Mesangial cell (primary cell): Measurements from ENCODE around the gene C3orf52. TPM values are rescaled to one million over a fixed set of nuclear protein-coding genes. Genes with fewer than 3 reads are reported as not detected.

Experiments used
- total RNA-seq: library from RNA; depleted of rRNA; stranded (reverse); fragments of >200 nt; gene quantifications from 2 replicates; pipeline ENCODE4 v1.2.3, GENCODE V29; 2015

C3orf52 gene
- 13.1 and 15.0 TPM in 2 replicates for total RNA-seq

DNA sequence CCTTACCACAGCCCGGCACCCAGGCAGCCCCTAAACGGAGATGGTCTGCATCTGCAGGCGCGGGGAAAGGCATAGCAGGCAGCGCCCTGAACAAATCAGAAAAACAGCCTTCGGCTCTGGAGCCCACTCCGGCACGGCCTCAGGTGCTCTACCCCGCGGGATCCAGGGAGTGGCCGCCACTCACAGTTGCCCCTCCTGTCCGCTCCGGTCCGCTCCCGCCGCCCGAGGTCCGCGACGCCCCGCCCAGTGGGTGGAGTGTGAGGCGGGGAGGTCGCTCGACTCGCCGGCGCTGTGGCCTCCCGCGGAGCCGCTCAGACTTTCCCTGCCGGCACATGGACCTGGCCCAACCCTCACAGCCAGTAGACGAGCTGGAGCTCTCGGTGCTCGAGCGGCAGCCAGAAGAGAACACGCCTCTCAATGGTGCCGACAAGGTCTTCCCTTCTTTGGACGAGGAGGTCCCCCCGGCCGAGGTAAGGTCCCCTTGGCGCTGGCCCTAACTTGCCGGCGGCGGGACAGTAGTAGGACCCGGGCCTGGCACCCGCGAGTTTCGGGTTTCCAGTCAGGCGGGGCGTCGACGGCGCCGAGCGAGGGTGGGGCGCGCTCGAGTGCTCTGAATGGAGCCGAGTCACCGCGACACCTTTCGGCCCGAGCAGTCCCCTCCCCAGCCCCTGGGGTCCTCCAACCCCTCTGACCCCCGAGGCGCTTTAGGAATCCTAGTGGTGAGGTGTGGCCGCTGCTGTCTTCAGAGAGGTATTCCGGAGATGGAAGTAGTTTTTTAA, at the start of gene C3orf52:
Gene C3orf52 (plus strand): TSS at position 314 of the 779 bp plus-strand sequence. CDS start 19 bp downstream, at position 333.

GRCh38 chr3:112132975-112133448, 46.8 kb downstream of the C3orf52 start, which contains the start of gene GCSAM:
Gene GCSAM, minus strand, starts transcription at chr3:112133248. Its CDS starts 128 bp downstream, at chr3:112133120.

Other genes starting within 250 kb of the C3orf52 start
- gene PHLDB2, start 227.1 kb upstream of the C3orf52 start, total RNA-seq, result 33.7 and 44.0 TPM in 2 replicates
- gene ABHD10, start 107.4 kb upstream of the C3orf52 start, total RNA-seq, result 16.1 and 29.0 TPM in 2 replicates
- gene TAGLN3, start 87.5 kb upstream of the C3orf52 start, total RNA-seq, result 3.3 and 11.9 TPM in 2 replicates
- gene TMPRSS7, start 51.7 kb upstream of the C3orf52 start, total RNA-seq, result under 0.01 TPM in 1 of 2 replicates, not detected in the other
- gene GCSAM, start 46.9 kb downstream of the C3orf52 start, total RNA-seq, result not detected in 2 replicates
- not detected in 2 replicates for gene SLC9C1, start 207.8 kb downstream of the C3orf52 start, total RNA-seq
- gene CD200, start 246.8 kb downstream of the C3orf52 start, total RNA-seq, result 7.0 and 27.0 TPM in 2 replicates